BE2C (cell line): ENCODE results near the gene IRF2.

Source experiments
- DNase-seq: peaks from one replicate; pipeline ENCODE4 v3.0.0-alpha.2; 2020
- H3K27me3 ChIP-seq: fragments of 250-450 bp; sonication (Bioruptor Pico); 2 replicates; pipeline ENCODE4 v1.5.1; 2020; ENCODE audit warnings: mild to moderate bottlenecking
- H3K36me3 ChIP-seq: fragments of 250-450 bp; sonication (Bioruptor Pico); 2 replicates; pipeline ENCODE4 v1.5.1; 2020; ENCODE audit warnings: mild to moderate bottlenecking
- H3K4me1 ChIP-seq: fragments of 250-450 bp; sonication (Bioruptor Pico); 2 replicates; pipeline ENCODE4 v1.5.1; 2020
- H3K4me3 ChIP-seq: 2 replicates; pipeline ENCODE4 v1.5.1; 2011; ENCODE audit warnings: low read depth, low read length
- H3K9me3 ChIP-seq: fragments of 250-450 bp; sonication (Bioruptor Pico); 2 replicates; pipeline ENCODE4 v1.5.1; 2020
- CTCF ChIP-seq: IDR thresholded peaks from 2 replicates; pipeline ENCODE4 v1.5.1; 2012; ENCODE audit warnings: mild to moderate bottlenecking, low read depth, low read length

The IRF2 gene

GRCh38 chr4:184450743-184451535 is 23.4 kb downstream of the IRF2 start:
- DNase-seq: no peak
- TF ChIP-seq CTCF: no peak
- H3K4me1 ChIP-seq: peaks cover 9% of the 10 kb centered on the region
- no peak overlapping the region for H3K4me3 ChIP-seq
- no peaks in the 10 kb centered on the region for H3K27me3 ChIP-seq
- peaks cover 4% of the 10 kb centered on the region; the same call in 1 of the 2 replicates for H3K36me3 ChIP-seq
- H3K9me3 ChIP-seq: no peaks in the 10 kb centered on the region

- H3K36me3 ChIP-seq: peaks cover 4% of the 10 kb centered on the region; the same call in 1 of the 2 replicates
- no peak for DNase-seq
- peaks cover 9% of the 10 kb centered on the region for H3K4me1 ChIP-seq
- H3K27me3 ChIP-seq: no peaks in the 10 kb centered on the region
- H3K4me3 ChIP-seq: no peak overlapping the region
- no peaks in the 10 kb centered on the region for H3K9me3 ChIP-seq
- no peak for TF ChIP-seq CTCF
Measured at GRCh38 chr4:184450045-184450444, 24.3 kb downstream of the IRF2 start.

GRCh38 chr4:184448821-184449220 is 25.5 kb downstream of the IRF2 start:
- TF ChIP-seq CTCF: no peak
- Histone ChIP-seq H3K36me3 (peaks cover 4% of the 10 kb centered on the region; the same call in 1 of the 2 replicates), H3K4me1 (peaks cover 9% of the 10 kb centered on the region), H3K27me3 (no peaks in the 10 kb centered on the region), H3K4me3 (no peak overlapping the region), H3K9me3 (no peaks in the 10 kb centered on the region)
- DNase-seq: no peak

- Histone ChIP-seq H3K4me3 (no peak overlapping the region), H3K36me3 (peaks cover 4% of the 10 kb centered on the region; the same call in 1 of the 2 replicates), H3K27me3 (no peaks in the 10 kb centered on the region), H3K9me3 (no peaks in the 10 kb centered on the region), H3K4me1 (peaks cover 9% of the 10 kb centered on the region)
- no peak for TF ChIP-seq CTCF
- DNase-seq: no peak
Measured at GRCh38 chr4:184448141-184448540, 26.2 kb downstream of the IRF2 start.

- Histone ChIP-seq H3K27me3 (no peaks in the 10 kb centered on the region), H3K9me3 (no peaks in the 10 kb centered on the region), H3K4me1 (peaks cover 9% of the 10 kb centered on the region), H3K36me3 (peaks cover 4% of the 10 kb centered on the region; the same call in 1 of the 2 replicates), H3K4me3 (no peak overlapping the region)
- DNase-seq: no peak
- TF ChIP-seq CTCF: no peak
Measured at GRCh38 chr4:184447664-184448063, 26.7 kb downstream of the IRF2 start.

- Histone ChIP-seq H3K36me3 (peaks cover 4% of the 10 kb centered on the region; the same call in 1 of the 2 replicates), H3K4me1 (peaks cover 6% of the 10 kb centered on the region), H3K9me3 (no peaks in the 10 kb centered on the region), H3K4me3 (no peak overlapping the region), H3K27me3 (no peaks in the 10 kb centered on the region)
- DNase-seq: no peak
- TF ChIP-seq CTCF: no peak
Measured at GRCh38 chr4:184446132-184446658, 28.2 kb downstream of the IRF2 start.
